Choroid plexus epithelial cell (primary cell): ENCODE data around the gene CCDC71.
A peak's percentile ranks its signal among the peaks of the same experiment; 100 is the strongest.

ENCODE experiments used
- DNase-seq: peaks from one replicate; pipeline ENCODE4 v3.0.0-alpha.2; 2010; ENCODE audit warnings: low read depth
- H3K4me3 ChIP-seq: 2 replicates; pipeline ENCODE4 v1.5.1; 2011; ENCODE audit warnings: low read depth, mild to moderate bottlenecking, control low read depth, low read length, moderate library complexity
- CTCF ChIP-seq: conservative IDR thresholded peaks from 2 replicates; pipeline ENCODE4 v1.5.1; 2011; ENCODE audit warnings: low read depth, mild to moderate bottlenecking, control low read depth, inconsistent platforms, low read length, moderate library complexity

Gene CCDC71

GRCh38 chr3:49161808-49162530 is 4.2 kb downstream of the CCDC71 start:
- H3K4me3 ChIP-seq, result no peak overlapping the region
- no peak for TF ChIP-seq CTCF
- DNase-seq, result no peak

GRCh38 chr3:49161197-49161596 is 4.9 kb downstream of the CCDC71 start:
- TF ChIP-seq CTCF, result no peak
- DNase-seq, result no peak
- no peak overlapping the region for H3K4me3 ChIP-seq

GRCh38 chr3:49158792-49159191 is 7.3 kb downstream of the CCDC71 start:
- H3K4me3 ChIP-seq, result no peak overlapping the region
- no peak for TF ChIP-seq CTCF
- DNase-seq, result no peak

GRCh38 chr3:49158103-49158709 is 7.9 kb downstream of the CCDC71 start:
- H3K4me3 ChIP-seq, result no peak overlapping the region
- TF ChIP-seq CTCF, result peak; percentile 19
- DNase-seq, result no peak

- TF ChIP-seq CTCF, result no peak
- no peak overlapping the region for H3K4me3 ChIP-seq
- no peak for DNase-seq
Observed at GRCh38 chr3:49157289-49157688, 8.8 kb downstream of the CCDC71 start.

GRCh38 chr3:49153349-49153912 is 12.7 kb downstream of the CCDC71 start:
- no peak overlapping the region for H3K4me3 ChIP-seq
- no peak for TF ChIP-seq CTCF
- DNase-seq, result no peak
